Mesendoderm (in vitro differentiated cells): Measurements from ENCODE around the gene RNF144B.
"Not testable (repeated sequence)": the region's sequence is repeated elsewhere in the genome, so short reads cannot be mapped to it uniquely, and the experiment has no call there.

Experiments used
- DNase-seq: peaks from one replicate; pipeline ENCODE4 v3.0.0; 2013
- H2AK5ac ChIP-seq: 2 replicates; pipeline ENCODE4 v1.6.1; 2013; ENCODE audit warnings: low read length, inconsistent platforms
- H2BK120ac ChIP-seq: 2 replicates; pipeline ENCODE4 v1.6.1; 2013; ENCODE audit warnings: low read depth, mild to moderate bottlenecking, low read length, moderate library complexity, mixed read lengths
- H2BK15ac ChIP-seq: replicated peaks from 2 replicates; pipeline ENCODE4 v1.6.1; 2013; ENCODE audit warnings: low read depth, mild to moderate bottlenecking, moderate library complexity
- H2BK5ac ChIP-seq: 2 replicates; pipeline ENCODE4 v1.6.1; 2013; ENCODE audit warnings: low read length, inconsistent platforms
- H3K18ac ChIP-seq: 2 replicates; pipeline ENCODE4 v1.6.1; 2013; ENCODE audit warnings: mild to moderate bottlenecking, low read length, mixed read lengths
- H3K23ac ChIP-seq: one replicate; pipeline ENCODE4 v1.6.1; 2013; ENCODE audit warnings: low read length
- H3K27ac ChIP-seq: 2 replicates; pipeline ENCODE4 v1.5.1; 2013; ENCODE audit warnings: low read depth, mild to moderate bottlenecking, inconsistent platforms, low read length, moderate library complexity
- H3K27me3 ChIP-seq: 2 replicates; pipeline ENCODE4 v1.6.1; 2013; ENCODE audit warnings: low read length, control low read depth, mild to moderate bottlenecking, inconsistent platforms; ENCODE audit not compliant: insufficient read depth, poor library complexity
- H3K36me3 ChIP-seq: 2 replicates; pipeline ENCODE4 v1.6.1; 2013; ENCODE audit warnings: low read length, inconsistent platforms; ENCODE audit not compliant: control insufficient read depth, insufficient read depth
- H3K4ac ChIP-seq: one replicate; pipeline ENCODE4 v1.6.1; 2013; ENCODE audit warnings: low read depth, mild to moderate bottlenecking, low read length, moderate library complexity
- H3K4me1 ChIP-seq: 2 replicates; pipeline ENCODE4 v1.6.1; 2013; ENCODE audit warnings: low read depth, low read length, inconsistent platforms; ENCODE audit not compliant: control insufficient read depth
- H3K4me2 ChIP-seq: 2 replicates; pipeline ENCODE4 v1.6.1; 2013; ENCODE audit warnings: low read length
- H3K4me3 ChIP-seq: 2 replicates; pipeline ENCODE4 v1.5.1; 2013; ENCODE audit warnings: mild to moderate bottlenecking, low read length
- H3K56ac ChIP-seq: one replicate; pipeline ENCODE4 v1.6.1; 2013; ENCODE audit warnings: low read length
- H3K79me1 ChIP-seq: 2 replicates; pipeline ENCODE4 v1.6.1; 2013; ENCODE audit warnings: low read length, inconsistent platforms
- H3K79me2 ChIP-seq: 2 replicates; pipeline ENCODE4 v1.6.1; 2013; ENCODE audit warnings: mild to moderate bottlenecking, low read length; ENCODE audit not compliant: control insufficient read depth, insufficient read depth
- H3K9ac ChIP-seq: 2 replicates; pipeline ENCODE4 v1.6.1; 2013; ENCODE audit warnings: low read length, inconsistent platforms
- H4K5ac ChIP-seq: one replicate; pipeline ENCODE4 v1.6.1; 2013; ENCODE audit warnings: low read length
- H4K8ac ChIP-seq: one replicate; pipeline ENCODE4 v1.6.1; 2013; ENCODE audit warnings: low read depth, mild to moderate bottlenecking, control low read depth, low read length, moderate library complexity
- WGBS: extraction: QIAGEN DNeasy Blood & Tissue Kit; methylation state at CpG from one replicate; pipeline ENCODE4 v1.1.7; 2013; ENCODE audit warnings: low lambda C conversion rate, missing lambda C conversion rate; ENCODE audit not compliant: insufficient coverage; ENCODE audit errors: extremely low coverage; 5-methylcytosine and 5-hydroxymethylcytosine counted together

RNF144B gene

DNA sequence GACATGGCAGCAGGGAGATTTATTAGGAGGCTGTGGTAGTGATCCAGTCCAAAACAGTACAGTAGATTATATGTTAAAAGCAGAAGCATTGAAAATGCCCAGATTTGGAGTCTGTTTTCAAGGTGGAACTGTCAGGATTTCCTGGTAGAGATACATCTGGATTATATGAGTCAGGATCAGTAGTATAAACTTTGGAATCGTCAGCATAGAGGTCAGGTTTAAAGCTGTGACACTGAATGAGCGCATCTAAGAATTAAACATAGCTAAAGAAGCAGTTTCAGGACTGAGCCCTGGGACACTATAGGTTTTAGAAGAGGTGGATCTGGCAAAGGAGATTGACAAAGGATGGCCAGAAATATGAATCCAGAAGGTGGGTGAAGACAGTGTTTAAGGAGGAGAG, 60.4 kb downstream of the RNF144B start:
- Histone ChIP-seq H3K4me1 (peaks cover 2% of the 10 kb centered on the region), H3K27me3 (no peaks in the 10 kb centered on the region), H3K18ac (no peak overlapping the region), H3K4ac (no peak overlapping the region), H3K79me1 (no peaks in the 10 kb centered on the region), H3K79me2 (no peaks in the 10 kb centered on the region), H3K56ac (no peak overlapping the region), H4K8ac (no peak overlapping the region), H3K36me3 (no peaks in the 10 kb centered on the region), H2BK15ac (no peak overlapping the region), H3K4me3 (no peak overlapping the region), H3K23ac (no peak overlapping the region), H3K4me2 (no peak overlapping the region), H4K5ac (no peak overlapping the region), H3K27ac (no peak overlapping the region), H3K9ac (no peak overlapping the region), H2BK120ac (no peak overlapping the region), H2AK5ac (no peak overlapping the region), H2BK5ac (no peak overlapping the region)
- no peak for DNase-seq
- no CpG with 5 or more reads among the region's 2 CpGs for WGBS

DNA sequence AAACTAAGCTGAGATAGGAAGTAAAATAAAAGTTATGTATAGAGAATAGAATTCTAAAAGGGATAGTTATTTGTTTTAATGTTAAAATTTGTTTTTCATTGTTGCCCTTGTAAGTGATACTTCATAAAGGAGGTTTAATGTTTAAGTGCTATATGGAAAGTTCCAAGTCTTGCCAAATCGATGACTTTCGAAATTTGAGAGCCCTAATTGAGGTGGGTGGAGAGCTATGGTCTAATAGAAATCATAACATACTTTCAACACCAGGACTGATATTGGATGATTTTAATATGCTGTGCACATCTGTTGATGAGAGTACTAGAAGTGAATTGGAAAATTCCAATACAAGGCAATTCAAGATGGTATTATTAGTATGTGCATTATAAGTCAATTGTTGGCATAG, 64.6 kb downstream of the RNF144B start:
- H3K27me3 ChIP-seq: no peaks in the 10 kb centered on the region
- no peak overlapping the region for H3K23ac ChIP-seq
- no peak overlapping the region for H4K8ac ChIP-seq
- H2AK5ac ChIP-seq: no peak overlapping the region
- no peak overlapping the region for H3K27ac ChIP-seq
- H2BK120ac ChIP-seq: no peak overlapping the region
- H3K4me3 ChIP-seq: no peak overlapping the region
- no peak overlapping the region for H3K18ac ChIP-seq
- H3K9ac ChIP-seq: no peak overlapping the region
- peaks cover 2% of the 10 kb centered on the region for H3K4me1 ChIP-seq
- no peak overlapping the region for H4K5ac ChIP-seq
- no peak overlapping the region for H3K4me2 ChIP-seq
- H2BK15ac ChIP-seq: no peak overlapping the region
- H3K79me1 ChIP-seq: no peaks in the 10 kb centered on the region
- H3K79me2 ChIP-seq: no peaks in the 10 kb centered on the region
- H2BK5ac ChIP-seq: no peak overlapping the region
- no peak overlapping the region for H3K56ac ChIP-seq
- no peak overlapping the region for H3K4ac ChIP-seq
- no peak for DNase-seq
- no CpG with 5 or more reads among the region's 2 CpGs for WGBS
- H3K36me3 ChIP-seq: no peaks in the 10 kb centered on the region

DNA sequence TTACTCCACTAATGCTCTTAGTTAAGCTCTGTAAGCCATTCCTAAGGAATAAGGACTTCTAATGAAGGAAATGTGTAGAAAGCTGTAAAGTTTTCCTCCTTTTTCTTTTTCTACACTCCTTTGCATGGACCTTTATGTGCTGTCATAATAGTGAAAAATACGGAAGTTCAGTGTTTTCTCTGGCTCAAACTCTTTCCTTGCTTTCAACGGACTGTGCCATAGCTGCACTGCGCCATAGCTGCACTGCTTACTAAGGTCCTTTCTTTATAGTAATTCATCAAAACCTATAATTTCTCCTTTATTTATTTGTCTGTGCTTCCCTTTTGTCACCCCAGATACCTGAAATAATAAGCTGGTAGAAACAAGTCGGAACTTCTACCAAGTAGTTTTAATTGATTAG, 67.3 kb downstream of the RNF144B start:
- H3K4me2 ChIP-seq: no peak overlapping the region
- no peak overlapping the region for H3K27ac ChIP-seq
- H3K18ac ChIP-seq: no peak overlapping the region
- no peaks in the 10 kb centered on the region for H3K27me3 ChIP-seq
- H2BK120ac ChIP-seq: no peak overlapping the region
- H3K9ac ChIP-seq: no peak overlapping the region
- no peak for DNase-seq
- H4K8ac ChIP-seq: no peak overlapping the region
- no peaks in the 10 kb centered on the region for H3K79me1 ChIP-seq
- H3K4me3 ChIP-seq: no peak overlapping the region
- H2BK15ac ChIP-seq: no peak overlapping the region
- no peak overlapping the region for H4K5ac ChIP-seq
- H3K4ac ChIP-seq: no peak overlapping the region
- H3K79me2 ChIP-seq: no peaks in the 10 kb centered on the region
- H2AK5ac ChIP-seq: no peak overlapping the region
- no peak overlapping the region for H3K56ac ChIP-seq
- H2BK5ac ChIP-seq: no peak overlapping the region
- peaks cover 2% of the 10 kb centered on the region for H3K4me1 ChIP-seq
- H3K23ac ChIP-seq: no peak overlapping the region
- H3K36me3 ChIP-seq: no peaks in the 10 kb centered on the region
- WGBS: no CpG with 5 or more reads among the region's 4 CpGs

DNA sequence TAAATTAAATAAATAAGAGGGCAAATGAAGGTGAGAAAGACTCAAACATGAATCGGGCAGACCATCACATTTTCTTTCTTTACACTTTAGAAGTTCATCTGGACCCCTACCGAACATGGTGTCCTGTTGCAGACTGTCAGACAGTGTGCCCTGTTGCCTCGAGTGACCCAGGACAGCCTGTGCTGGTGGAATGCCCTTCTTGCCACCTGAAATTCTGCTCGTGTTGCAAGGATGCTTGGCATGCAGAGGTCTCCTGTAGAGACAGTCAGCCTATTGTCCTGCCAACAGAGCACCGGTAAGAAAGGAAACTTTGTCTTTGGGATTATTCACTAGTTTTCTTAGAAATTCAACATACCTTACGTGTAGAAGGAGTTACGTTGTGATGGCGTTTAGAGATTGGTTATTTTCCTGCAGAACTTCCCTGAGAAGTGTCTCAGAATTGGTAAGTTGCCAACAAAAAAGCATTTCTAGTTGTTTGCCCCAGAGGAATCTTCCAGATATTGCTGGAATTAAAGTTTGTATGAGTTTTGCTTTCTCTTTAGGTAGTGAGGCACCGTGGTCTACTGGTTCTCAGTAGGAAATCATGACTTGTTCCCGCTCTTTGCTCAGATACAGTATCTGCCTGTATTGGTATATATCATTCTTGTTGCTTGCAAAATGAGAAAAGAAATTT, 70.1 kb downstream of the RNF144B start:
- no peaks in the 10 kb centered on the region for H3K27me3 ChIP-seq
- no peak overlapping the region for H4K5ac ChIP-seq
- H3K56ac ChIP-seq: no peak overlapping the region
- DNase-seq: no peak
- no peak overlapping the region for H3K27ac ChIP-seq
- H4K8ac ChIP-seq: no peak overlapping the region
- H3K4me1 ChIP-seq: no peaks in the 10 kb centered on the region
- WGBS: no CpG with 5 or more reads among the region's 10 CpGs
- no peak overlapping the region for H2BK120ac ChIP-seq
- H3K9ac ChIP-seq: no peak overlapping the region
- H2BK15ac ChIP-seq: no peak overlapping the region
- H2BK5ac ChIP-seq: no peak overlapping the region
- no peak overlapping the region for H2AK5ac ChIP-seq
- H3K18ac ChIP-seq: no peak overlapping the region
- H3K36me3 ChIP-seq: no peaks in the 10 kb centered on the region
- no peak overlapping the region for H3K23ac ChIP-seq
- H3K4me3 ChIP-seq: no peak overlapping the region
- no peaks in the 10 kb centered on the region for H3K79me1 ChIP-seq
- no peak overlapping the region for H3K4ac ChIP-seq
- H3K79me2 ChIP-seq: no peaks in the 10 kb centered on the region
- H3K4me2 ChIP-seq: no peak overlapping the region

DNA sequence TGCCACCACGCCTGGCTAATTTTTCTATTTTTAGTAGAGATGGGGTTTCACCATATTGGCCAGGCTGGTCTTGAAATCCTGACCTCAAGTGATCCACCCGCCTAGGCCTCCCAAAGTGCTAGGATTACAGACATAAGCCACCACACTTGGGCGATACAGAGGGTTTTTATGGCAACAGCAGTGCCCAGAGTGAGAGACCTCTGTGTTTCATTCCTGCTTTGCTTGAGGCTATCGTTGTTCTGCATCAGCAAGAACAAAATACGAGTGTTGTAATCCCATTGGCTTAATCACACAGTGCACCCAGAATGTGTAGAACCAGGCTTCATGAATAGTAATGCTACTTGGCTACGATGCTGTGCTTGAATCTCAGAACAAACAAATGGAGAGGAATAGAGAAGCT, 70.9 kb downstream of the RNF144B start:
- H3K9ac ChIP-seq, H3K27ac ChIP-seq, H3K27me3 ChIP-seq, H4K8ac ChIP-seq, H3K23ac ChIP-seq, H3K36me3 ChIP-seq, H2BK120ac ChIP-seq, H3K18ac ChIP-seq, H2BK5ac ChIP-seq, H4K5ac ChIP-seq, H2BK15ac ChIP-seq, H3K4ac ChIP-seq, DNase-seq, H3K79me2 ChIP-seq, H2AK5ac ChIP-seq, H3K4me1 ChIP-seq, H3K79me1 ChIP-seq, H3K4me2 ChIP-seq, H3K56ac ChIP-seq, H3K4me3 ChIP-seq: not testable (repeated sequence)
- no CpG with 5 or more reads among the region's 6 CpGs for WGBS

DNA sequence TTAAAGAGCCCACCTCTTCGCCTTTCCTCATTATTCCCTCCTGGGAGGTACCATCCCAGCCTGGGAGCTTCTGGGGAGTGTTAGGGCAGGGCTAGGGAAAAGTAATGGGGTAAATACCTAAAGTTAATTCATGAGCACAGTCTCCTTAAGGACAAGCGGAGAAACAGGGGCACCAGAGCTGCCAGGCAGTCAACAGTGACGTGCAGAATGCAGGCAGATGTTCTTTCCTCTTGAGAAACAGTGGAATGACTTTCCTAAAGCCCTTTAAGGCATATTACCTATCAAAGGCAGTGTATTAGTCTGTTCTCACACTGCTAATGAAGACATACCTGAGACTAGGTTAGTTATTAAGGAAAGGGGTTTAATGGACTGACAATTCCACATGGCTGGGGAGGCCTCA, 76.3 kb downstream of the RNF144B start:
- H3K79me2 ChIP-seq: no peaks in the 10 kb centered on the region
- H2AK5ac ChIP-seq: no peak overlapping the region
- no peak overlapping the region for H3K27ac ChIP-seq
- H3K23ac ChIP-seq: no peak overlapping the region
- H3K4me3 ChIP-seq: no peak overlapping the region
- H3K18ac ChIP-seq: no peak overlapping the region
- no peak overlapping the region for H3K56ac ChIP-seq
- H3K4me1 ChIP-seq: no peaks in the 10 kb centered on the region
- H3K27me3 ChIP-seq: no peaks in the 10 kb centered on the region
- WGBS: no CpG with 5 or more reads among the region's 3 CpGs
- no peak overlapping the region for H3K4me2 ChIP-seq
- H3K79me1 ChIP-seq: no peaks in the 10 kb centered on the region
- no peak overlapping the region for H4K8ac ChIP-seq
- H2BK15ac ChIP-seq: no peak overlapping the region
- no peak overlapping the region for H4K5ac ChIP-seq
- no peak overlapping the region for H3K4ac ChIP-seq
- no peaks in the 10 kb centered on the region for H3K36me3 ChIP-seq
- no peak overlapping the region for H2BK5ac ChIP-seq
- DNase-seq: no peak
- no peak overlapping the region for H2BK120ac ChIP-seq
- H3K9ac ChIP-seq: no peak overlapping the region
